Measurements from ENCODE around the gene ERCC6L2.

Gene ERCC6L2

DNA sequence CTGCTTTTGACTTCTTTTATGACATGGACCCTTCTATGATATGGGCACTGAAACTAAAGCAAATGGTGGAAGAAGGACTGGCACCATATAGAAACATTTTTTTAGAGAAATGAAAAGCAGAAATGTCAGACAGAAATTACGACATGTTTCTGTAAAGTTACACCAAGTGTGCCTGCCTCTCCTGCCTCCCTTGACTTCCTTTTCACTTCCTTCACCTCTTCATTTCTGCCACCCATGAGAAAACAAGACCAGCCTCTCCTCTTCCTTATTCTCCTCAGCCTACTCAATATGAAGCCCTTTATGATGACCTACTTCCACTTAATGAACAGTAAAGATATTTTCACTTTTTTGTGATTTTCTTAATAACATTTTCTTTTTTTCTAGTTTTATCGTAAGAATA is 44.5 kb downstream of the ERCC6L2 start:
- no peak for DNase-seq (ENCODE audit: low read depth in 2 of 2)

DNA sequence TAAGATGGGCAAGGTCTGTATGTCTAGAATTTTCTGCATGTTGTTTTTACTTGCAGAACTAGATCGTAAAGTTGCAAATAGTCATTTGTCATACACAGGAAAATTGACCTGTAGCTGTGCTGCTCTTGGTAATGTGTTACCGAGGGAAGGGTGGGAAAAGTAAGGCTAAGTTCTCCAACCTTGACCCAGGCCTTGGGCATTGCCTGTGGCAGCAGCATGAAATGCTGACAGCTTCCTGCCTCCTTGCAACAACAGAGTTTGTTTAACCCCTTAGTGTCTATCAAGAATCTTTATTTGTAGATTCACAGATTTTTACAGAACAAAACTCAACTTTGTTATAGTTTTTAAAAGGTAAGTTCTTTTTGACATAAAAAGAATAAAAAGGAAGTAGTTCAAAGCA is 48.3 kb downstream of the ERCC6L2 start:
- DNase-seq (ENCODE audit: low read depth in 2 of 2): no peak

DNA sequence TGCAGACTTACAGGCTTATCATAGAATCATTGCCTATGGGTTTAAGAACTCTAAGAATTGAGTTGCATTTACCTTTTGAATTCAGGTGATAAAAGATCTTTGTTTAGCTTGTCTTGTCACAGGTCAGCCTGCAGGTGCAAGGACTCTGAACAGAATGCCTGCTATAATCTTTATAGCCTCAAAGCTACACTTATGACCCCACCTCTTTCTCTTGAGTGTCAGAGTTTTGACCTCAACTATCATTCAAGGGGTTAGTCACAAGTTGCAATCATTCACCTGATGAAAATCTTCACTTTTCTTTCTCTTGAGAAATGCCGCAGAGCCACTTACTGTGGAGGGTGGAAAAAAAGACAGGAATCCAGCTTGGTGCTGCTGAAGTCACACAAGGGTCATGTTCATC is 49.5 kb downstream of the ERCC6L2 start:
- DNase-seq (ENCODE audit: low read depth in 2 of 2): no peak

- no peak for DNase-seq (ENCODE audit: low read depth in 2 of 2)
These were observed 51.9 kb downstream of the ERCC6L2 start for GRCh38 chr9:95927271-95928004.

- DNase-seq (ENCODE audit: low read depth in 2 of 2): no peak
These were observed 54.8 kb downstream of the ERCC6L2 start for GRCh38 chr9:95930277-95930676.

GRCh38 chr9:95935861-95936578 is 60.5 kb downstream of the ERCC6L2 start:
- DNase-seq (ENCODE audit: low read depth in 2 of 2): no peak

GRCh38 chr9:95936579-95937075 is 61.1 kb downstream of the ERCC6L2 start:
- DNase-seq (ENCODE audit: low read depth in 2 of 2): no peak

DNA sequence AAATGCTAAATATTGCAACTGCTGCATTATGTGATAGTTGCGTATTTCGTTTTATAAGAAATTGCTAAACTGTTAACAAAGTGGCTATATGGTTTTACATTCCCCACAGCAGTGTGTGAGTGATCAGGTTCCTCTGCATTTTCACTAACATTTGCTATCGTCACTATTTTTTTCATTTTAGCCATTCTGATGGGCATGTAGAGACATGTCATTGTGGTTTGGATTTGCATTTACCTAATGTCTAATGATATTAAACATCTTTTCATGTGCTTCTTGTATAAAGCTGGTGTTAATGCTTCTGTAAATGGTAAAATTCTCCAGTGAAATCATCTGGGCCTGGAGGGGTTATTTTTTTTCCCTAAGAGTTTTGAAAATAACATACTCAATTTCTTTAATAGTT is 61.6 kb downstream of the ERCC6L2 start:
- DNase-seq (ENCODE audit: low read depth in 2 of 2): no peak

- no peak for DNase-seq (ENCODE audit: low read depth in 2 of 2)
These were observed 63.2 kb downstream of the ERCC6L2 start for GRCh38 chr9:95938724-95939123.

DNA sequence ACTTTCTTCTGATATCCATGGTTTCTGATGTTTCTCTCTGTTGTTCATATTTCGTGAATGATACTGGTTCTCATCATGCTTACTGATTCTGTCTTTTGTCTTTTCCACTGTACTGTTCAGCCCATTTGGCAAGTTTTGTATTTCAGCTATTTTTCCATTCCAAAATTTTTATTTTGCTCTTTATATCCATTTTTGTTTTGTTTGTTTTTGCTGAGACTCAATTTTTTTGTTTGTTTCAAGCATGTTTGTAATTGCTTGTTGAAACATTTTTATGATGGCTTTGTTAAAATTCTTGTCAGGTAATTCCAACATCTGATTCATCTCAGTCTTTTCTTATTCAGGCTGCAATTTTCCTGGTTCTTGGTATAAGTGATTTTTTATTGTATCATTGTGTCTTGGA is 64.0 kb downstream of the ERCC6L2 start:
- no peak for DNase-seq (ENCODE audit: low read depth in 2 of 2)

DNA sequence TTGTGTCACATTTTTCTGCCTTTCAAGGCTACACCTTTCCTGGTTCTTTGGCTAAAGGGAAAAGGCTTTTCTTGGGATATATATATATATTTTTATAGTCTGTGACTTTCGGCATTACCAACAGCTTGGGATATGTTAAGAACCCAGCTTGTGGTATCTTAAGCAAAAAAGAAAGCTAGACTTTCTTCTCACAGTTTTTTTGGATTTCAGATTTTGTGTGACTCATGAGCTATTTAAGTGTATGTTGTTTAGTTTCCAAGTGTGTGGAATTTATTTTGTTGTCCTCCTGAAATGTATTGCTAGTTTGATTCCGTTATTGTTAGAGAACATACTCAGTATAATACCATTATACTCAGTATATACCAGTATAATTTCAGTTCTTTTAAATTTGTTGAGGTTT is 64.8 kb downstream of the ERCC6L2 start:
- DNase-seq (ENCODE audit: low read depth in 2 of 2): no peak

- no peak for DNase-seq (ENCODE audit: low read depth in 2 of 2)
These were observed 66.5 kb downstream of the ERCC6L2 start for GRCh38 chr9:95942016-95942415.

DNA sequence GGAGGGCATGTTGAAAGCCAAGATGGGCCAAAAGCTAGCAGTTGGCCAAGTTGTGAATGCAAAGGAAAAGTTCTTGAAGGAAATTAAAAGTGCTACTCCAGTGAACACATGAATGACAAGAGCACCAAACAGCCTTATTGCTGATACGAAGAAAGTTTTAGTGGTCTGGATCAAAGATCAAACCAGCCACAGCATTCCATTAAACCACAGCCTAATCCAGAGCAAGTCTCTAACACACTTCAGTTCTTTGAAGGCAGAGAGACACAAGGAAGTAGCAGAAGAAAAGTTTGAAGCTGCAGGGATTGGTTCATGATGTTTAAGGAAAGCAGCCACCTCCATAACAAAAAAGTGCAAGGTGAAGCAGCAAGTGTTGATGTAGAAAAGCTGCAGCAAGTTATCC is 71.6 kb downstream of the ERCC6L2 start:
- DNase-seq (ENCODE audit: low read depth in 2 of 2): no peak

- DNase-seq (ENCODE audit: low read depth in 2 of 2): no peak
These were observed 77.0 kb downstream of the ERCC6L2 start for GRCh38 chr9:95952471-95952870.

- DNase-seq (ENCODE audit: low read depth in 2 of 2): no peak
These were observed 78.5 kb downstream of the ERCC6L2 start for GRCh38 chr9:95953986-95954385.

DNA sequence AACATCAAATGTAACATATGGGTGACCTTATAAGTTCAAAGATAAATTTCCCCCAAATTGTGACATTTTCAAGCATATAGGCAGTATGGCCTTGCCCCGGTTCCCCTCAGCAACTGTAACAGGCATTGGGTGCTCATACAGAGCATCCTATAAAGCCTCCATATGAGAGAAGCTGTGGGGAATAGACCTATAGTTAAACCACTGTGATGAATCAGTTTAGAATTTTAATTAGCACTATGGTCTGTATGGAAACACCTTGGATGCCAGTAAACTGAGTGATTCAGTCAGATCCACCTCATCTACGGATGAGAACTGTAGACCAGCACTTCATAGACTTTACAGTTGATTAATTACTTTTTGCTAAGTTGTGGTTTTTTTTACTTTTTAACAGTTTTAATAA is 79.4 kb downstream of the ERCC6L2 start:
- no peak for DNase-seq (ENCODE audit: low read depth in 2 of 2)

DNA sequence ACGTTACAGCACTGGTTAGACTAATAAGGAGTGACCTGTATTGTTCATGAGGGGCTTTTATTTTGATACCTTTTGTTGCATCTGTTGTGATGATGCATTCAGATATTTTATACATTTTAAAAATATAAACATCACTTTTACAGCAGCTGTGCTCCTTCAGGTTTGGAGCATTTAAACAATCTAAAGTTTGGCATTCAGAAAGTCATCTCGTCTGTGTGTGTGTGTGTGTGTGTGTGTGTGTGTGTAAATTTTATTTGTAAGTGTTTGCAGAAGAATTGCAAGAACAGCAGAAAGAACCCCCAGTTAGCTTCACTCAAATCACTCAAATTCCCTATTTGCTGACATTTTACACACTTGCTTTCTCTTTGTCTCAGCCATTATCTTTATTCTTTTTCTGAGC is 87.4 kb downstream of the ERCC6L2 start:
- no peak for DNase-seq (ENCODE audit: low read depth in 2 of 2)

GRCh38 chr9:95963659-95964058 is 88.2 kb downstream of the ERCC6L2 start:
- DNase-seq (ENCODE audit: low read depth in 2 of 2): no peak

GRCh38 chr9:95966306-95966705 is 90.8 kb downstream of the ERCC6L2 start:
- no peak for DNase-seq (ENCODE audit: low read depth in 2 of 2)

DNA sequence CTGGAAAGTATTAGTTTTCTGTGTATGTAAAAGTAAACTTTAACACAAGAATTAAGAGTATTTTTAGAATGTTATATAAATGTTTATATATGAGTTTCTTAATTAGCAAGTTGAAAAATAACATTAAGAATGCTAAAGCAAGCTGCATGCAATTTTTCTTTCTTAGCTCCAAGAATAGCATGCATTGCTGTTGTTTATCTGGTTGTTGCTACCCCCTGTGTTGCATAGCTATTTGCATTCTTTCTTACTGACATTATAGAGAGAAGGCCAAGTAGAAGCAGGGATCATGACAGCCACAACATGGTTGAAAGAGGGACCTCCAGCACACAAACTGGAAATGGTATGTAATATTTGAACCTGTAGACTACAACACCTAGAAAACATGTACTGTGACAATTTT is 94.8 kb downstream of the ERCC6L2 start:
- no peak for DNase-seq (ENCODE audit: low read depth in 2 of 2)

- DNase-seq (ENCODE audit: low read depth in 2 of 2): no peak
These were observed 96.3 kb downstream of the ERCC6L2 start for GRCh38 chr9:95971815-95972214.

DNA sequence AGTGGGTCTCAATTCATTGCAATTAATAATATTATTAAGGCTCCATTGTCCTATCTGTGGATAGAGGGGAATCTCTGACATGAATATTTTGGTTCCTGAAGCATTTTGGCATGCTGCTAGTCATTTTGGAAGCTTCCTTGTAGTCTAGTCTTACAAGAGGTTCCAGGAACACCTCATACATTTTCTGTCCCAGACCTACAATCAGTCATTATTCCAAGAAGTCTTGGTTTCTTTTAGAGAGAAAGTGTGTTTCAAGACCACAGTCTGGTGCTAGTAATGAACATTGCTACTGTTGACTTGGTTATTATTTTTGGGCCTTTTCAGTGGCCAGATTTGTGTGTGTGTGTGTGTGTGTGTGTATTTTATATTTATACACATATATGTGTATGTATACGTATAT is 98.9 kb downstream of the ERCC6L2 start:
- no peak for DNase-seq (ENCODE audit: low read depth in 2 of 2)

- DNase-seq (ENCODE audit: low read depth in 2 of 2): no peak
These were observed 101.9 kb downstream of the ERCC6L2 start for GRCh38 chr9:95977371-95977770.
